CD4-positive, alpha-beta T cell treated with Interleukin-4 for 4 hours (primary cell): Measurements from ENCODE around the gene GPRASP3.
"Not testable (repeated sequence)": the region's sequence is repeated elsewhere in the genome, so short reads cannot be mapped to it uniquely, and the experiment has no call there.

Source experiments
- DNase-seq: peaks from one replicate; pipeline ENCODE4 v3.0.0-alpha.2; 2020

Gene GPRASP3, protein sequence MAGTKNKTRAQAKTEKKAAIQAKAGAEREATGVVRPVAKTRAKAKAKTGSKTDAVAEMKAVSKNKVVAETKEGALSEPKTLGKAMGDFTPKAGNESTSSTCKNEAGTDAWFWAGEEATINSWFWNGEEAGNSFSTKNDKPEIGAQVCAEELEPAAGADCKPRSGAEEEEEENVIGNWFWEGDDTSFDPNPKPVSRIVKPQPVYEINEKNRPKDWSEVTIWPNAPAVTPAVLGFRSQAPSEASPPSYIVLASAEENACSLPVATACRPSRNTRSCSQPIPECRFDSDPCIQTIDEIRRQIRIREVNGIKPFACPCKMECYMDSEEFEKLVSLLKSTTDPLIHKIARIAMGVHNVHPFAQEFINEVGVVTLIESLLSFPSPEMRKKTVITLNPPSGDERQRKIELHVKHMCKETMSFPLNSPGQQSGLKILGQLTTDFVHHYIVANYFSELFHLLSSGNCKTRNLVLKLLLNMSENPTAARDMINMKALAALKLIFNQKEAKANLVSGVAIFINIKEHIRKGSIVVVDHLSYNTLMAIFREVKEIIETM

DNA sequence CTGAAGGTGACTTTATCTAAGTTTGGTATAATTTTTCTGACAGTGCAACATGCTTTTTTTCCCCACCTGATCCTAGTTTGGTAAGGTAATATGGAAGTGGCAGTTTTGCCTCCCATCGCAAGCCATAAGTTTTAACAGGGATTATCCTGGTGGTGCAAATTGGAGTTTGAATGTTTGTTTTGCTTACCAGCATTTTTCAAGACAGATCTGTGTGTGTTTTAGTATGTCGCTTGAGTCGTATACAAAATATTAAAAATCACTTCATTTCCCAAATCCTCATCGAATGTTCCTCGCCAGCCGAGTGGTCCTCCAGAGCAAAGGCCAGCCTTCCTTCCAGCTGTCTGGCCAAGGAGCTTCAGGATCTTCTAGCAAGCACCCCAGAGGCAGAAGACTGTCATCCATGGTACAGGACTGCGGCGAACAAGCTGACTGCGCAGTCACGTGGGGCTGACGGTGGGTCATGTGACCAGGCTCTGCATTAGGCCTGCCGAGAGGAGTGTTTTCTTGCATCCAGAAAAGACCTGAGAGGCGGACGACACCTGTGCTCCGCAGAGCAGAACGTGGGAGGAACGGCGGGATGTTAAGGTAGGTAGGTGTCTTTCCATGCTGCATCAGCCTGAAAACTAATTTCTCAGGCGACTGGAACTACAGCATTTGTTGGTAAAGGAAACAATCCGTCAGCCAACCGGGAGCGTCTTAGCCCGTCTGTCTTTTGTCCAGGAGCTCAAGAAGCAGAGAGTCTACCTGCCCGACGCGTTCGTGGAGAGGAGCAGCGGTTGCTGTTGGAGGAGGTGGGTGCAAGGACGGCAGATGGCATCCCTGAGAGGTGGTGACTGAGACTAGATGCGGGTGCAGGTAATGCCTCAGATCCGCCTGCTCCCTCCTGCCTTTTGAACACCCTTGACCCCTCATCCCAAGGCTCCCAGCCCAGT lies at the start of gene GPRASP3:
TSS of gene GPRASP3 (plus strand) at position 507 of the 932 bp plus-strand sequence. CDS start 28,253 bp downstream, outside the sequence.
- peak; percentile 68 for DNase-seq

DNA sequence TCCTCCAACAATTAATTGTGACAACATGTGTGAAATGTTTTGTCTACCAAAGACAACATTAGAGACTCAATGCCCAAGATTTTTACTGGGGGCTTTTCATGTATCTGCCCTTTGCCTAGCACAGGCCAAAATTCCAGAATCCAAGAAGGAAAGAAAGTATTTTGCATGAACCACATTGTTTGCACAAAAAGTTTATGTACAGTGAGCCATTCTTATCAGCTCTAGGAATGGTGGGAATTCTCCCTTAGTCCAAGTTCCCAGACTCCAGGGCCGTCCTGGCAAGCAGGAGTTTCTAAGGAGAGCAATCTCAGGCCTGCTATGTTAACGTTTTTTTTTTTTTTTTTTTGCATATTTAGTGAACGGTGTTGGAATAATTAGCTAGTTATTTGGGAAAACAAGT lies 47.7 kb upstream of the GPRASP3 start:
- DNase-seq = no peak

DNA sequence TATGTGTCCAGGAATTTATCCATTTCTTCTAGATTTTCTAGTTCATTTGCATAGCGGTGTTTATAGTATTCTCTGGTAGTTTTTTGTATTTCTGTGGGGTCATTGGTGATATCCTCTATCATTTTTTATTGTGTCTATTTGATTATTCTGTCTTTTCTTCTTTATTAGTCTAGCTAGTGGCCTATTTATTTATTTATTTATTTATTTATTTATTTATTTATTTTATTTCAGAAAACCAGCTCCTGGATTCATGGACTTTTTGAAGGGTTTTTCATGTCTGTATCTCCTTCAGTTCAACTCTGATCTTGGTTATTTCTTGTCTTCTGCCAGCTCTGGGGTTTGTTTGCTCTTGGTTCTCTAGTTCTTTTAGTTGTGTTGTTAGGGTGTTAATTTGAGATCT lies 43.1 kb upstream of the GPRASP3 start:
- not testable (repeated sequence) for DNase-seq

DNA sequence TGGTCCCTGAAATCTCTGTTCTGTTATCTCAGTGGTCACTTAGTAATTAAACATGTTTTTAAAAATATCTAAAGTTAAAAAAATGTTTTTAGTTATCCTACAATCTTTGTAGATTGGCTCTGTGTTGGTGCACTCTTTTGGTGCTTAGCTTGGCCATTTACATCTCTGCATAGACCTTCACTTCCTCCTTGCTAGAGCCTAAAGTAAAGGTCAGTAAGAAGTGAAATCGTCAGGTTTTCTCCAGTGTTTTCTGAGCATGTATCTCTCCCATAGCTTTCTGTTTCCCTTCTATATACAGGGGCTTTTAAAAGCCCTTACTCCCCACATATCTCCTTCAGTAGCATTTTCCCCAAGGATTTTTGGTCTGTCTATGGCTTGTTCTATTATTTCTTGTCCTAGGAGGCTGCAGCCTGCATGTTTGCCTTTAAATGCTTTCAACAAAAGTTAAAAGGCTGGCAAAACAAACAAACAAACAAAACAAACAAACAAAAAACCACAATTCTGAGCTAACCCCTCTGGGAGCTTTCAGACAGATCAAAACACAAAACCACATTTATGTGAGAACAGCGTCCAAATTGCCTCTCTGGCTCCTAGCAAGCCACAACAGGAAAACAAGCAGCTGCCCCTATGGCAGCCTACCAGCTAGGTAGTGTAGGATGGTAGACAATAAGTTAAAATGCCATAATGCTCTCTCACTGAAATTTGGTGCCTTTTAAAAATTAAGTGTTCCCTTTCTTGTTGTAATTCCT lies 35.6 kb upstream of the GPRASP3 start:
- DNase-seq = no peak

DNA sequence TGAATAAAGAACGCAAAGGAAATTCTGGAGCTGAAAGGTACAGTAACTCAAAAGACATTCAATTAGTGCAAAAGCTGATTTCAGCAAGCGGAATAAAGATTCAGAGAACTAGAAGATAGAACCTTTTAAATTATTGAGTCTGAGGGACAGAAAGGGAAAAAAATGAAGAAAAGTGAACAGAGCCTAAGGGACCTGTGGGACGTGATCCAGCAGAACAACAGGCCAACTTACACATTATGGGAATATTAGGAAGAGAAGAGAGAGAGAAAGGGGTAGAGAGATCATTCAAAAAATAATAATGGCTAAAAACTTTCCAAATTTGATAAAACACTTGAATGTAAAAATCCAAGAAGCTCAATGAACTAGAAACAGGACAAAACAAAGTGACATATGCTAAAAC lies 25.8 kb upstream of the GPRASP3 start:
- DNase-seq = no peak

DNA sequence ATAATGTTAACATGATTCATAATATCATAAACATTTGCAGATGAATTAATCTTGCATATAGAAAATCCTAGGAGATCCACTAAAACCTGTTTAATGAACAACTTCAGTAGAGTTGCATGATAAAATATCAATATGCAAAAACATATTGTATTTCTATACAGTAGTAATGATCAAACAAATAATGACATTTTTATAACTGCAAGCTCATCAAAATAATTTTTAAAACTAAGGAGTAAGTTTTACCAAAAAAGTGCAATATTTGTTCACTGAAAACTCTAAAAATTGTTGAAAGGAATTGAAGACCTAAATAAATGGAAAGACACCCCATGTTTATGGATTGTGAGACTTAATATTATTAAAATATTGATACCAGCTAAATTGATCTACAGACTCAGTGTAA lies 24.2 kb upstream of the GPRASP3 start:
- no peak for DNase-seq

DNA sequence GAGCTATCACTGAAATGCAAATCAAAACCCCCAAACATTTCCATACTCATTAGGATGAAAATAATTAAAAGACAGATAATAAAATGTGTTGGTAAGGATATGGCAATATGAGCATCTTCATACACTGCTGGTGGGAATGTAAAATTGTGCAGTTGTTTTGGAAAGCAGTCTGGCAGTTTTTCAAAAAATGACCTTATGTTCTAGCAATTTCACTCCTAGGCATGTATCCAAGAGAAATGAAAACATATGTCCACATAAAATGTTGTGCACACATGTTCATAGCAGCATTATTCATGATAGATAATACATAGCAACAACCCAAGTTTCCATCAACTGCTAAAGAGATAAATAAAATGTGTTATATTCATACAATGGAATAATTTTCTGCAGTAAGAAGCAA lies 23.0 kb upstream of the GPRASP3 start:
- no peak for DNase-seq

DNA sequence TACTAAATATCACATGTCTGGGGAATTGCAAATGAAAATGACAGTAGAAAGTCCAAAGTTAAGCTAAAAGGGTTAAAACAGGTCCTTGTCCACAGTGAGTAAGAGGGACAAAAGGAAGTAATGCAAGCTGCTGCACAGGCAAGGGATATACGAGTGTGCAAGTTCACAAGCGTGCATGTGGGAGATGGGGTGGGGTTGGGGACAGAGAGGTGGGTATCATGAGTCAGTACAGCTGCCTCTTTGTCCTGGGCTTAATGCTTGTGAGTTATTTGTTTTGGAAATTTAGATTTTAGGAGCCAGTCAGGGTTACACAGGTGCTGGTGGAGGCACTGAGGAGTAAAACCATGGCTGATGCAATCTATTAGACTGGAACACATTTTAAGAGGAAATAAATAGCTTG lies 11.6 kb upstream of the GPRASP3 start:
- no peak for DNase-seq

DNA sequence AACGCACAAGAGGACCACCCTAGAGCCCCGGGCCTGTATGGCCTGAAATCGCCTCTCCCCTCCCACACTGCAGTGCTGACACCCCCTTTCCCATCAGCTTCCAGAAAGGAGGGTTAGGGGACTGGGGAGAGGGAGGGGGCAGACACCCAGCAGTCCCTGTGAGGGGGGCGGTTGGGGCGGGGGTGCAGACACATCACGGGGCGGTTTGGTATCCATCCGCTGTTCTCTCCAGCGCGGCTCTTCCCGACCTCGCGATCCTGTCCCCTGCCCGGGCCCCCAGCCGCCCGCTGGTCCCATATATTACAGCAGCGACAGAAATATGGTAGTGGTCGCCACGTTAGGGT lies 8.7 kb upstream of the GPRASP3 start:
- no peak for DNase-seq

DNA sequence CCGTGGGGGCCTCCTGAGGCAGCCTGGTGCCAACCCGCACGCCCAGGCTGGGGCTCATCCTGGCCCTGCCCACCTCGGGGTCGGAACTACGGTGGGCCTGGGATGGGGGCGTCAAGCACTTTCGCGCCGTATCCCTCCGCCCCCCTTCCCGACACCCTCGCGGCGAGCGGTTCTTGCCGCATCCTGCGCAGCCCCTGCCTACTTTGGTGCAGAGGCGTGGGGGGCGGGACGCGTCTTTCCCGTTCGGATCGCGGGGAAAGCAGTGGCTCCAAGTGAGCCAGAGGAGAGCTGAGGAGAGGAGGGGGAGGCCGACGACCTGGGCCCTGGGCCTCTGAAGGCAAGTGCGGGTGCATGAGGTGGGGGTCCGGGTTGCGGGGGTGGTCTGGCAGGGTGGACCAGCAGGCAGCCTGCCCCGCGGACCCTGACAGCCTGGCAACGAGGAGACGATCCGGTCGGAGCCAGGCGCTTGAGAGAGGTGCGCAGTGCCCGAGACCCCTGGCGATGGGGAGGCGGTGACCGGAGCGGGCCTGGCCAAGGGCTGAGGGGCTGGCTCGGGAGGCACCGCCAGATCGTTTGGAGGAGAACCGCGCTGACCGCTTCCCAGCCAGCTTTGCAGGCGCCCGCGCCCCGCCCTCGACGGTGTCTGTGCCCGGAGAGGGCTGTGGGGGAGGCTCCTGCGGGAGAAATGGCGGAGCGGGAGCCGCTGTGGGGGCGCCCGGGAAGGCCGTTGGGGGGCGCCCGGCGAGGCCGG lies 8.2 kb upstream of the GPRASP3 start, which contains the start of gene GPRASP2:
TSS of gene GPRASP2 (plus strand) at position 233 of the 751 bp plus-strand sequence. CDS start 2,422 bp downstream, outside the sequence.
- DNase-seq = no peak

DNA sequence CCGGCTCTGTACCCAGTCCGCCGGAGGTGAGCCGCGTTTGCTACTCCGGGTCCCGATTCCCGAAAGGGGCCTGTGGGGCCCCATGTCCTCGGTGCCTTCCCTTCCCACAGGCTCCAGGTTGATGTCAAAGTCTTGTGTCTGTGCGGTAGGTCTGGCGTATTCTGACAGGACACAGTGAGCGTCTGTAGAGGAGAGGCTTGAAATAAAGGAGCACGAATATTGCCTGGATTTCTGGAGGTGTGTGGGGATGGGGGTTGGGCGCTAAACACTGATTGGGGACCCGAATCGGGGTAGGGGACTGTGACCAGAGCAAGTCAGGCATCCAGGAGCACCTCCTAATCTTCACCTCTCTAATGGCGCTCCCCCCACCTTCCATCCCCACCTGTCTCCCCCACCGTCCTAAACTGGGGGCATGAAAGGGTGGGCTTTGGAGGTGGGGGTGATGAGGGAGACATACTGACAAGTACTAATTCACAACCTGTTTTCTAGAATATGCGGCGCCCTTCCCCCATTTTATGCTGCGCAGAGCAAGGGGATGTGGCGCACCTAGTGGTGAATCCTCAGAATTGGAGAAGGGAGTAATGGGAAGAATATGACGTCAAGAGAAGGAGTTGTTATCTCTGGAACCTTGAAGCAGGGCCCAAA lies 7.4 kb upstream of the GPRASP3 start:
- DNase-seq = no peak

DNA sequence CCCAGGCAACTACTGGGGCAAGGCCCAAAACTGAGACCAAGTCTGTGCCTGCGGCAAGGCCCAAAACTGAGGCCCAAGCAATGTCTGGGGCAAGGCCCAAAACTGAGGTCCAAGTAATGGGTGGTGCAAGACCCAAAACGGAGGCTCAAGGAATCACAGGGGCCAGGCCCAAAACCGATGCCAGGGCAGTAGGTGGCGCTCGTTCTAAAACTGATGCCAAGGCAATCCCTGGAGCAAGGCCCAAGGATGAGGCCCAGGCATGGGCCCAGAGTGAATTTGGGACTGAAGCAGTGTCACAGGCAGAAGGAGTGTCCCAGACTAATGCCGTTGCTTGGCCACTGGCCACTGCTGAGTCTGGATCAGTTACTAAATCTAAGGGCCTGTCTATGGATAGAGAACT lies 5.5 kb upstream of the GPRASP3 start:
- DNase-seq = no peak

DNA sequence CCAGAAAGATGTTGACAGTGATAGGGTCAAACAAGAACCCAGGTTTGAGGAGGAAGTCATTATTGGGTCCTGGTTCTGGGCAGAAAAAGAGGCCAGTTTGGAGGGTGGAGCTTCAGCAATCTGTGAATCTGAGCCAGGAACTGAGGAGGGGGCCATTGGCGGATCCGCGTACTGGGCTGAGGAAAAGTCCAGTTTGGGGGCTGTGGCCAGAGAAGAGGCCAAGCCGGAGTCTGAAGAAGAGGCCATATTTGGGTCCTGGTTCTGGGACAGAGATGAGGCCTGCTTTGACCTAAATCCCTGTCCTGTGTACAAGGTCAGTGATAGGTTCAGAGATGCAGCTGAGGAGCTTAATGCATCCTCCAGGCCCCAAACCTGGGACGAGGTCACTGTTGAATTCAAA lies 4.6 kb upstream of the GPRASP3 start:
- no peak for DNase-seq

DNA sequence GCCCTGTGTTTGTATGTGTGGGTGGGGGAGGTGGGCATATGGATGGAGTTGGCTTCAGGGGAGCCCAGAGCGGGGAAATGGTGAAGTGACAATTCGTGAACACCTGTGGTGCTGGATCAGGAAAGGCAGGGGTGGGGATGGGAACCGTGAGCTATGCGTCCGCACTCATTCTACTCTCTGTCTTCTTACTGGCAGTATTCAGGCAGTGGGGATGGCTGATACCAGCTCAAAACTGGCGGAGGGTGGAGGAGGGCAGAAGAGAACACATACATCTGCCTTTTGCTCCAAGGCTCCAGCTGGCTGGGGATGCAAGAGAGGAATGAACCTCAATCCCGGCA lies 595 bp downstream of the GPRASP3 start:
- not testable (repeated sequence) for DNase-seq

DNA sequence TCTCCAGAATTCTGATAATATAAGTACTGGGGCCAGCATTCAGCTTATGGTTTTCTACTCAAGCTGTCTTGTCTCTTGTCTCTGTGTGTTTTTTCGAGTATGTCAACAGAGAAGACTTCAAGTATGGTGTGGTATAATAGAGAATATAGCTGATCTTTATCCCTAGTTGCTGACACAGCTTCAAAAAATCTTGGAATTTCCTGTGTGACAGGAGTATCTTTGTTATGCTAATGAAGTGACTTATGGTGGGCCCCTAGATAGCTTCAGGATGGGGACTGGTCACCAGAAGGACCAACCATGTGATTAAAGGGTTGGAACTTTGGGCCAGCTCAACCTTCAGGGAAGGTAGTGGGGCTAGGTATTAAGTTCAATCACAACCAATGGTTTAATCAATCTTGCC lies 2.9 kb downstream of the GPRASP3 start:
- no peak for DNase-seq

DNA sequence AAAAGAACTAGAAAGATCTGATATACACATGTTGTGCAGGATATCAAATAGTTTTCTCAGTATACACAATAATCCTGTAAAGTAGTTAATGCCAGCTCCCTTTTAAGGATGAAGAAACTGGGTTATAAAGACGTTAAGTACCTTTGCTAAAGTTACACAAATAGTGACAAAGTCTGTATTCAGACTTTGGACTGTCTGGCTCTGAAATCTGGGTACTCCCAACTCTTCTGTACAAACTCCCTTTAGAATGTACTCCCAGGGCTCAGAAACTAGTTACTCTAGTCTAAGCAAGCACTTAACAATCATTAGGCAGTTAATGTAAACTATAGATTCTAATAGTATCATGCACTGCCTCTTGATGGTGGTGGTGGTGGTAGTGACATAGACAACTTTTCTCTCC lies 7.2 kb downstream of the GPRASP3 start:
- DNase-seq = no peak

DNA sequence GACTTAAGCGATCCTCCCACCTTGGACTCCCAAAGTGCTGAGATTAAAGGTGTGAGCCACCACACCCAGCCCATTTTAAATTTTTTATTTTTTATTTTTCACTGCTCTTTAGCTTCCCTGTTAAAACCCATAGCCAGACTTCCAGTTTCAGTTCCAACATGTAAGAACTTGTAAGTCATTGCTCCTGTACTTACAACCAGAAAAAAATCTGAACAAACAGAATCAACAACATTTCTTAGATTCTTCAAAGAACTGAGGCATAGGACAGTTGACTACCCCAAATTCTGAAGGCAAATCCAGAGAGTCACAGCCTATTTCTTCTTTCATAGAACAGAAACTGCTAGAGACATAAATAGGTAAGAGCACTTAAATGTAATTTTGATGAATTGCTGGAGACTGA lies 8.1 kb downstream of the GPRASP3 start:
- DNase-seq = no peak

DNA sequence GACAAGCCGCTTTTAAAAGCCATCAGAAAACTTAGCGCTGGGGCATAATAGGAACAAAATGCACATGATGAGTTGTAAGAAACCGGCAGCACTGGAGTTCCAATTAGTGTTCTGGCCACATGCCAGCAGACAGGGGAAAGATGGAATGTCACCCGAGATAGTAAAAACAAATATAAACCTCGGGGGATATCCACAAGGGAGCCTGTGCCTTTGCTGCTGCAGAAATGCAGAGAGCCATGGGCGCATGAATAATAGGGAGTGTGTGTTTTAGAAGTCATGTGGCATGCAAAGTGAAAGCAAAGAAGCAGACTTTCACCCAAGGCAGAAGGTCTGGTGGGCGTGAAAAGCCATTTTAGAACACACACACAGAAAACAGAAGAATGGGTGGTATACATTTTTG lies 19.1 kb downstream of the GPRASP3 start:
- DNase-seq = no peak

DNA sequence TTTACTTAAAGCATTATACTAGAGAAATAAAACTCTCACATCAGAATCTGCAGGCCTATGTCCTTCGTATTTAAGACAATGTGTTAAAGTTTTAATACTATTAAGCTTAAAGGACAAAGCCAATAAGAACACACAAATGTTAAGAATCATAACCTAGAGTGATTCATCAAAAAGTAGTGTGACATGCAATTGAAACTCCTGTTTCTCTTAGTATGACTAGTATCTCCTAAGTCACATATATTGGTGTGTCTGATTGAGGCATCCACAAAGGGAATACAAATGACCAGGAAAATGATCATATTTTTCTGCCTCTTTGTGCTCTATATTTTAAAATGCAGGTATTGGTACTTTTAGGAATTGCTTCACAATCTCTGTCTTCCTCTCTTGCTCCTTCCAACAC lies 23.8 kb downstream of the GPRASP3 start:
- DNase-seq = no peak

DNA sequence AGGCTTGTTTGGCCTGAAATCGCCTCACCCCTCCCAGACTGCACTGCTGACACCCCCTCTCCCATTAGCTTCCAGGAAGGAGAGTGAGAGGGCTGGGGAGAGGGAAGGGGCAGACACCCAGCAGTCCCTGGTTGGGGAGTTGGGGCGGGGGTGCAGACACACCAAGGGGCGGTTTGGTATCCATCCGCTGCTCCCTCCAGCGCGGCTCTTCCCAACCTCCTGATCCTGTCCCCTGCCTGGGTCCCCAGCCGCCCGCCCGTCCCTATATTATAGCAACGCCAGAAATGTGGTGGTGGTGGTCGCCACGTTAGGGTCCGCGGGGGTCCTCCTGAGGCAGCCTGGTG lies 24.9 kb downstream of the GPRASP3 start:
- DNase-seq = no peak

DNA sequence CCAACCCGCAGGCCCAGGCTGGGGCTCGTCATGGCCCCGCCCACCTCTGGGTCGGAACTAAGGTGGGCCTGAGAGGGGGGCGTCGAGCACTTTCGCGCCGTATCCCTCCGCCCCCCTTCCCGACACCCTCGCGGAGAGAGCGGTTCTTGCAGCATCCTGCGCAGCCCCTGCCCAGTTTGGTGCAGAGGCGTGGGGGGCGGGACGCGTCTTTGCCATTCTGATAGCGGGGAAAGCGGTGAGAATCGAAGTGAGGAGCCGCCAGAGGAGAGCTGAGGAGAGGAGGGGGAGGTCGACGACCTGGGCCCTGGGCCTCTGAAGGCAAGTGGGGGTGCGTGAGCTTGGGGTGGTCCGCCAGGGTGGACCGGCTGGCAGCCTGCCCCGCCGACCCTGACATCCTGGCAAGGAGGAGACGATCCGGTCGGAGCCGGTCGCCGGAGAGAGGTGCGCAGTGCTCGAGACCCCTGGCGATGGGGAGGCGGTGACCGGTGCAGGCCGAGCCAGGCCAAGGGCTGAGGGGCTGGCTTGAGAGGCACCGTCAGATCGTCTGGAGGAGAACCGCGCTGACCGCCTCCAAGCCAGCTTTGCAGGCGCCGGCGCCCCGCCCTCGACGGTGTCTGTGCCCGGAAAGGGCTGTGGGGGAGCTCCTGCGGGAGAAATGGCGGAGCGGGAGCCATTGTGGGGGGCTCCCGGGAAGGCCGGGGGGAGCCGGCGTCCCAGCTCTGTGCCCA lies 25.5 kb downstream of the GPRASP3 start:
- DNase-seq = peak; percentile 1
